B cell (primary cell): ENCODE results near the gene KRT28. TPM values are rescaled to one million over a fixed set of nuclear protein-coding genes. Genes with fewer than 3 reads are reported as not detected.

Source experiments
- ATAC-seq: fragments of 200-7000 bp; cut with Tn5 transposase; one replicate; pipeline ENCODE4 v1.10.0; 2021; ENCODE audit warnings: low read depth, mild to moderate bottlenecking, moderate number of reproducible peaks, moderate library complexity
- CTCF ChIA-PET: fragments of 350-600 bp; sonication (Branson Sonifier 250); formaldehyde crosslinking; loops from one replicate; lab custom pipeline; 2021; ENCODE audit warnings: antibody characterized with exemption, inconsistent platforms; lab: Charles Lee
- POLR2A ChIA-PET: fragments of 350-600 bp; sonication (Branson Sonifier 250); formaldehyde crosslinking; loops from one replicate; lab custom pipeline; 2021; ENCODE audit warnings: antibody characterized with exemption; lab: Charles Lee
- DNase-seq: peaks from one replicate; pipeline ENCODE4 v3.0.0; 2013
- H2AFZ ChIP-seq: 2 replicates; pipeline ENCODE4 v1.6.1; 2012; ENCODE audit warnings: mild to moderate bottlenecking, low read depth, low read length; ENCODE audit not compliant: insufficient read depth, poor library complexity, severe bottlenecking
- H3K27ac ChIP-seq, 2 donors: 1 replicate in 1 of 2; 2 replicates in 1 of 2; pipeline ENCODE4 v1.5.1; 2012 to 2013; ENCODE audit warnings: low read length in 2 of 2, mild to moderate bottlenecking in 2 of 2, moderate library complexity in 1 of 2
- H3K27me3 ChIP-seq, 4 experiments: fragments of 200-600 bp in 1 of 4; sonication (generic) in 1 of 4; replicated peaks in 1 of 4; 1 replicate in 2 of 4; 2 replicates in 2 of 4; pipeline versions ENCODE4 v1.6.1 to v1.7.0; 2013 to 2016; ENCODE audit warnings: low read length in 3 of 4, mild to moderate bottlenecking in 2 of 4, mixed read lengths in 1 of 4, moderate library complexity in 1 of 4; ENCODE audit not compliant: insufficient read depth in 4 of 4, control insufficient read depth in 3 of 4; ENCODE audit errors: control extremely low read depth in 1 of 4
- H3K36me3 ChIP-seq, 2 experiments: replicated peaks in 1 of 2; 1 replicate in 1 of 2; 2 replicates in 1 of 2; pipeline versions ENCODE4 v1.6.1 to v1.7.1; 2013; ENCODE audit warnings: low read length in 1 of 2; ENCODE audit not compliant: insufficient read depth in 2 of 2, control insufficient read depth in 1 of 2; ENCODE audit errors: control extremely low read depth in 1 of 2, extremely low read depth in 1 of 2
- H3K4me1 ChIP-seq, 2 donors: fragments of 200-600 bp in 1 of 2; sonication (generic) in 1 of 2; 1 replicate in 1 of 2; 2 replicates in 1 of 2; pipeline versions ENCODE4 v1.5.1 to v1.6.1; 2013 to 2017; ENCODE audit warnings: low read length in 2 of 2; ENCODE audit not compliant: control insufficient read depth in 2 of 2, insufficient read depth in 2 of 2
- H3K4me2 ChIP-seq: replicated peaks from 2 replicates; pipeline ENCODE3; 2012; ENCODE audit warnings: mild to moderate bottlenecking, low read depth, low read length; ENCODE audit not compliant: poor library complexity, severe bottlenecking
- H3K4me3 ChIP-seq, 5 experiments: fragments of 200-600 bp in 1 of 5; sonication (generic) in 1 of 5; 1 replicate in 3 of 5; 2 replicates in 2 of 5; pipeline versions ENCODE4 v1.5.1 to v1.7.0; 2011 to 2016; ENCODE audit warnings: low read length in 4 of 5, mild to moderate bottlenecking in 4 of 5, low read depth in 2 of 5, control low read depth in 1 of 5, moderate library complexity in 1 of 5; ENCODE audit not compliant: insufficient read depth in 1 of 5; ENCODE audit errors: control extremely low read depth in 1 of 5, extremely low read depth in 1 of 5
- H3K79me2 ChIP-seq: fragments of 200-600 bp; sonication (generic); one replicate; pipeline ENCODE4 v1.6.0; 2016; ENCODE audit warnings: low read length; ENCODE audit not compliant: control insufficient read depth, insufficient read depth
- H3K9ac ChIP-seq: fragments of 200-600 bp; sonication (generic); 2 replicates; pipeline ENCODE4 v1.6.1; 2017; ENCODE audit warnings: mild to moderate bottlenecking, low read length, moderate library complexity
- H3K9me3 ChIP-seq, 3 donors: one replicate each; pipeline versions ENCODE4 v1.6.1 to v1.7.1; 2013; ENCODE audit warnings: low read length in 2 of 3; ENCODE audit not compliant: control insufficient read depth in 2 of 3, insufficient read depth in 1 of 3; ENCODE audit errors: control extremely low read depth in 1 of 3
- H4K20me1 ChIP-seq: 2 replicates; pipeline ENCODE4 v1.6.0; 2012; ENCODE audit warnings: mild to moderate bottlenecking, low read length; ENCODE audit not compliant: insufficient read depth, control insufficient read depth, poor library complexity, severe bottlenecking
- H3K27ac Mint-ChIP-seq: one replicate; pipeline ENCODE4 v1.8.0; 2021; ENCODE audit warnings: mixed read lengths
- H3K27me3 Mint-ChIP-seq: one replicate; pipeline ENCODE4 v1.8.0; 2021; ENCODE audit warnings: mixed read lengths
- H3K4me1 Mint-ChIP-seq: one replicate; pipeline ENCODE4 v1.8.0; 2021; ENCODE audit warnings: mixed read lengths
- H3K4me3 Mint-ChIP-seq: one replicate; pipeline ENCODE4 v1.8.0; 2021; ENCODE audit warnings: mixed read lengths
- H3K9me3 Mint-ChIP-seq: one replicate; pipeline ENCODE4 v1.8.0; 2022; ENCODE audit warnings: mixed read lengths; ENCODE audit not compliant: insufficient read depth
- EZH2 ChIP-seq: IDR thresholded peaks from 2 replicates; pipeline ENCODE4 v1.6.1; 2012; ENCODE audit warnings: borderline replicate concordance, low read depth, mild to moderate bottlenecking, moderate library complexity, low read length; ENCODE audit not compliant: insufficient read depth, poor library complexity, severe bottlenecking
- WGBS: methylation state at CpG from one replicate; pipeline ENCODE4 v1.1.5; 2013; ENCODE audit warnings: missing lambda C conversion rate; ENCODE audit not compliant: insufficient coverage; 5-methylcytosine and 5-hydroxymethylcytosine counted together
- intact Hi-C: fragments of 100-400 bp; cut with micrococcal nuclease; formaldehyde crosslinking; loops from one replicate; pipeline ENCODE4 v1.10.0; 2022
- polyA plus RNA-seq: library from polyadenylated mRNA; depleted of rRNA; stranded (reverse); fragments of >200 nt; gene quantifications from 2 replicates; pipeline ENCODE4 v1.2.3, GENCODE V29; 2012
- total RNA-seq, 2 donors: library from RNA; stranded (reverse); fragments of 120-200 nt in 1 of 2; gene quantifications; 1 replicate in 1 of 2; 2 replicates in 1 of 2; pipeline versions ENCODE4 v1.2.3 to v1.2.4, GENCODE V29; 2013 to 2022
- TF ChIP-seq, protein P1 (sequence below): fragments of 200-600 bp; IDR thresholded peaks from one replicate; pipeline ENCODE4 v1.8.0; 2022; ENCODE audit warnings: antibody characterized with exemption, mild to moderate bottlenecking

Gene KRT28
- total and polyA plus RNA-seq, 2 donors (not counting 1 experiment from before 2014, with no cell fraction given), result not detected

GRCh38 chr17:40794466-40794865 lies 5.3 kb downstream of the KRT28 start:
- POLR2A ChIA-PET, result no interaction called here
- Histone ChIP-seq H3K36me3 (no peaks in the 10 kb centered on the region), H4K20me1 (no peaks in the 10 kb centered on the region), H3K9me3 (no peaks in the 10 kb centered on the region), H3K4me3 (no peak overlapping the region), H3K27ac (no peak overlapping the region), H2AFZ (no peak overlapping the region), H3K9ac (no peak overlapping the region), H3K27me3 (peaks cover 0 to 28% (median 4%) of the 10 kb centered on the region in 4 experiments), H3K4me1 (peaks cover 0 to 2% of the 10 kb centered on the region in 2 donors), H3K4me2 (no peak overlapping the region), H3K79me2 (no peaks in the 10 kb centered on the region)
- CTCF ChIA-PET, result interaction anchor here (1.2 kb wide), 1 partner anchor 496 kb away, joined by 4 read pairs; no protein-coding TSS in a partner anchor
- Mint-ChIP-seq H3K27ac (no peak overlapping the region), H3K4me1 (no peaks in the 10 kb centered on the region), H3K27me3 (peaks cover 51% of the 10 kb centered on the region), H3K9me3 (no peaks in the 10 kb centered on the region), H3K4me3 (no peak overlapping the region)
- no peak for ATAC-seq
- no peak for DNase-seq
- intact Hi-C loops, result loop anchor here (5.0 kb wide), 1 partner anchor 352 kb away; the partner anchor contains the start of gene IGFBP4
- no CpG with 5 or more reads among the region's 2 CpGs for WGBS
- TF ChIP-seq EZH2, result no peak
- TF ChIP-seq, protein P1, sequence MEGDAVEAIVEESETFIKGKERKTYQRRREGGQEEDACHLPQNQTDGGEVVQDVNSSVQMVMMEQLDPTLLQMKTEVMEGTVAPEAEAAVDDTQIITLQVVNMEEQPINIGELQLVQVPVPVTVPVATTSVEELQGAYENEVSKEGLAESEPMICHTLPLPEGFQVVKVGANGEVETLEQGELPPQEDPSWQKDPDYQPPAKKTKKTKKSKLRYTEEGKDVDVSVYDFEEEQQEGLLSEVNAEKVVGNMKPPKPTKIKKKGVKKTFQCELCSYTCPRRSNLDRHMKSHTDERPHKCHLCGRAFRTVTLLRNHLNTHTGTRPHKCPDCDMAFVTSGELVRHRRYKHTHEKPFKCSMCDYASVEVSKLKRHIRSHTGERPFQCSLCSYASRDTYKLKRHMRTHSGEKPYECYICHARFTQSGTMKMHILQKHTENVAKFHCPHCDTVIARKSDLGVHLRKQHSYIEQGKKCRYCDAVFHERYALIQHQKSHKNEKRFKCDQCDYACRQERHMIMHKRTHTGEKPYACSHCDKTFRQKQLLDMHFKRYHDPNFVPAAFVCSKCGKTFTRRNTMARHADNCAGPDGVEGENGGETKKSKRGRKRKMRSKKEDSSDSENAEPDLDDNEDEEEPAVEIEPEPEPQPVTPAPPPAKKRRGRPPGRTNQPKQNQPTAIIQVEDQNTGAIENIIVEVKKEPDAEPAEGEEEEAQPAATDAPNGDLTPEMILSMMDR, result no peak

- Histone ChIP-seq H2AFZ (no peak overlapping the region), H3K4me2 (no peak overlapping the region), H3K27ac (no peak overlapping the region), H3K9ac (no peak overlapping the region), H3K4me3 (no peak overlapping the region), H3K79me2 (no peaks in the 10 kb centered on the region), H3K4me1 (no peaks in the 10 kb centered on the region), H3K27me3 (peaks cover 0 to 25% (median 2%) of the 10 kb centered on the region in 4 experiments), H3K36me3 (no peaks in the 10 kb centered on the region), H4K20me1 (no peaks in the 10 kb centered on the region), H3K9me3 (no peaks in the 10 kb centered on the region)
- H3K27me3 Mint-ChIP-seq, result peaks cover 45% of the 10 kb centered on the region
- H3K27ac Mint-ChIP-seq, result no peak overlapping the region
- no peak overlapping the region for H3K4me3 Mint-ChIP-seq
- no peaks in the 10 kb centered on the region for H3K4me1 Mint-ChIP-seq
- 89% methylated on average over 9 of the region's 10 CpGs for WGBS
- intact Hi-C loops, result loop anchor here (5.0 kb wide), 1 partner anchor 352 kb away; the partner anchor contains the start of gene IGFBP4
- no peaks in the 10 kb centered on the region for H3K9me3 Mint-ChIP-seq
- no peak for DNase-seq
- no peak for ATAC-seq
- POLR2A ChIA-PET, result no interaction called here
- TF ChIP-seq EZH2, result no peak
- TF ChIP-seq, protein P1, result no peak
- CTCF ChIA-PET, result interaction anchor here (3.7 kb wide), 1 partner anchor 173 kb away, joined by 25 read pairs; no protein-coding TSS in a partner anchor
Observed at GRCh38 chr17:40793832-40794231, 5.9 kb downstream of the KRT28 start.
